G401 (cell line): ENCODE results near the gene KCP. TPM values are rescaled to one million over a fixed set of nuclear protein-coding genes. Genes with fewer than 3 reads are reported as not detected.
"Not testable (repeated sequence)": the region's sequence is repeated elsewhere in the genome, so short reads cannot be mapped to it uniquely, and the experiment has no call there.

Experiments used
- DNase-seq: peaks from one replicate; pipeline ENCODE4 v3.0.0-alpha.2; 2015; ENCODE audit warnings: low spot score
- in situ Hi-C: cut with HindIII; loops from 2 replicates; pipeline ENCODE4 v1.10.0; 2016; ENCODE audit warnings: low sequenced_read_pairs, mixed read lengths
- total RNA-seq: library from RNA; depleted of rRNA; stranded (reverse); fragments of >200 nt; shearing (Covaris generic); gene quantifications from 2 replicates; pipeline ENCODE4 v1.2.3, GENCODE V29; 2014; rRNA removed

KCP gene
- total RNA-seq = 2.8 and 4.7 TPM in 2 replicates

- in situ Hi-C loops = no loop called here
- no peak for DNase-seq
Measured at GRCh38 chr7:128910569-128910945, at the start of gene KCP. KCP (minus strand) TSS chr7:128910709; CDS start chr7:128910676, 33 bp downstream.

- in situ Hi-C loops = no loop called here
- DNase-seq = no peak
Measured at GRCh38 chr7:128959296-128959695, 48.8 kb upstream of the KCP start.

GRCh38 chr7:128955981-128956380 is 45.5 kb upstream of the KCP start:
- in situ Hi-C loops = no loop called here
- no peak for DNase-seq

- DNase-seq = no peak
- in situ Hi-C loops = no loop called here
Measured at GRCh38 chr7:128954830-128955802, 44.6 kb upstream of the KCP start.

GRCh38 chr7:128954150-128954549 is 43.6 kb upstream of the KCP start:
- in situ Hi-C loops = no loop called here
- DNase-seq = no peak

- no peak for DNase-seq
- in situ Hi-C loops = no loop called here
Measured at GRCh38 chr7:128951296-128951695, 40.8 kb upstream of the KCP start.

GRCh38 chr7:128948976-128949760 is 38.7 kb upstream of the KCP start:
- in situ Hi-C loops = no loop called here
- DNase-seq = no peak

GRCh38 chr7:128948312-128948973 is 37.9 kb upstream of the KCP start:
- in situ Hi-C loops = no loop called here
- DNase-seq = no peak

- DNase-seq = no peak
- in situ Hi-C loops = no loop called here
Measured at GRCh38 chr7:128947854-128948253, 37.3 kb upstream of the KCP start.

- in situ Hi-C loops = no loop called here
- DNase-seq = no peak
Measured at GRCh38 chr7:128946936-128947830, 36.7 kb upstream of the KCP start.

- in situ Hi-C loops = no loop called here
- DNase-seq = no peak
Measured at GRCh38 chr7:128945668-128946366, 35.3 kb upstream of the KCP start.

- in situ Hi-C loops = no loop called here
- DNase-seq = no peak
Measured at GRCh38 chr7:128944487-128945236, 34.2 kb upstream of the KCP start.

GRCh38 chr7:128943251-128943650 is 32.7 kb upstream of the KCP start:
- in situ Hi-C loops, DNase-seq: not testable (repeated sequence)

GRCh38 chr7:128941946-128942526 is 31.5 kb upstream of the KCP start:
- in situ Hi-C loops = no loop called here
- no peak for DNase-seq

- DNase-seq = no peak
- in situ Hi-C loops = no loop called here
Measured at GRCh38 chr7:128941323-128941890, 30.9 kb upstream of the KCP start.

- no peak for DNase-seq
- in situ Hi-C loops = no loop called here
Measured at GRCh38 chr7:128940494-128941322, 30.2 kb upstream of the KCP start.
